Mucosa of descending colon (tissue), 3 donors: ENCODE data around the gene SASH1. TPM values are rescaled to one million over a fixed set of nuclear protein-coding genes. Genes with fewer than 3 reads are reported as not detected.

Experiments
- ATAC-seq: fragments of 200-7000 bp; cut with Tn5 transposase; one replicate; pipeline ENCODE4 v1.9.1; 2020; ENCODE audit warnings: mild to moderate bottlenecking, moderate library complexity
- DNase-seq, 3 donors: peaks; one replicate each; pipeline ENCODE4 v3.0.0-alpha.2; 2020
- H3K36me3 ChIP-seq: fragments of 200-600 bp; one replicate; pipeline ENCODE4 v1.8.0; 2021; ENCODE audit warnings: low read depth, mild to moderate bottlenecking
- H3K4me1 ChIP-seq: fragments of 200-600 bp; one replicate; pipeline ENCODE4 v1.8.0; 2021; ENCODE audit warnings: low read depth, mild to moderate bottlenecking
- H3K4me3 ChIP-seq: fragments of 200-600 bp; one replicate; pipeline ENCODE4 v1.8.0; 2021; ENCODE audit warnings: mild to moderate bottlenecking
- H3K9me3 ChIP-seq: fragments of 200-600 bp; one replicate; pipeline ENCODE4 v1.8.0; 2021; ENCODE audit warnings: mild to moderate bottlenecking
- intact Hi-C, 2 donors: fragments of 100-400 bp; cut with DNase I in 1 of 2; cut with micrococcal nuclease in 1 of 2; formaldehyde crosslinking; loops; one replicate each; pipeline versions ENCODE4 v1.11.0 to v1.11.1; 2022; cut with DNase I, micrococcal nuclease
- total RNA-seq, 3 donors: library from RNA; stranded (reverse); fragmentation: NEBNext Ultra II Directional in 2 of 3; extraction: Animal tissue kit (Norgen Biotek cat#: 25700) in 2 of 3; gene quantifications; one replicate each; pipeline versions ENCODE4 v1.2.1 to v1.2.4, GENCODE V29; 2021 to 2023
- TF ChIP-seq, protein P1 (sequence below): fragments of 200-600 bp; IDR thresholded peaks from one replicate; pipeline ENCODE4 v1.8.0; 2022; ENCODE audit warnings: antibody characterized with exemption, mild to moderate bottlenecking
- donor health status: DM: no; HTN: no; CAD: no; lungs with moderate emphysema.
- donor health status: DM: no; HTN: no; CAD: no.
- donor health status: DM: no; HTN: yes; CAD: no.

The SASH1 gene
- total RNA-seq, 3 donors from 2014 or later: 20.5 to 47.3 (median 22.9) TPM

DNA sequence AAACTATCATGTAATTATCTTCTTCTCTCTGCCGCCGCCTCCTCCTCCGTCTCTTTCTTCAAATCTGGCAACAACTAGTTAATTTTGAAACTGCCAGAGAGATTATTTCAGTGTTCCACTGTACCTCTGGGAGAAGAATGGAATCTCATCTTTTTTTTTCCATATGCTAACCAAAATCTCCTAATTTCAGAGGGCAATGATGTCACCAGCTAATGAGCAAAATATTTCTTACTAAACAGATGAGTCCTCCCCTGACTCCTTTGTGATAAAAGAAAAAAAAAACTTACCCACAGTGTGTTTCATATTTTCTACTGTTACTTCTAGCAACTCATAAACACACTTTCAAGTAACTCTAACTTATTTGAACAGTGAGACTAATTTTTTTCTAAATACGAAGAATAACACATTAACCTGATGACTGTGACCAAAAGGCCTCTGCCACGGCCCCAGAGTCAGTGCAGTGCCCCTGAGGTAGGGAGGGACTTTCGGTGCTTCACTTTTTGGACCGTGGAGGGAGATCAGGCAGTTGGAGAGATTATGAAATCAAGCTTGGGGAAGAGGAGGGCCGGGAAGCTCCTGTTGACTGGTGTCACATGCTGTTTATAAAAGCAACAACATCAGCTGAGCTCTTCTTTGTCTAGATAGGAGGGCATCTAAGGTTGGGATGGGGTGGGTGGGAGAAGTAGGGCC lies 159.6 kb downstream of the SASH1 start:
- H3K36me3 ChIP-seq: no peaks in the 10 kb centered on the region
- no peaks in the 10 kb centered on the region for H3K9me3 ChIP-seq
- intact Hi-C loops: no loop called here
- no peak for DNase-seq
- H3K4me1 ChIP-seq: no peaks in the 10 kb centered on the region
- TF ChIP-seq, protein P1, sequence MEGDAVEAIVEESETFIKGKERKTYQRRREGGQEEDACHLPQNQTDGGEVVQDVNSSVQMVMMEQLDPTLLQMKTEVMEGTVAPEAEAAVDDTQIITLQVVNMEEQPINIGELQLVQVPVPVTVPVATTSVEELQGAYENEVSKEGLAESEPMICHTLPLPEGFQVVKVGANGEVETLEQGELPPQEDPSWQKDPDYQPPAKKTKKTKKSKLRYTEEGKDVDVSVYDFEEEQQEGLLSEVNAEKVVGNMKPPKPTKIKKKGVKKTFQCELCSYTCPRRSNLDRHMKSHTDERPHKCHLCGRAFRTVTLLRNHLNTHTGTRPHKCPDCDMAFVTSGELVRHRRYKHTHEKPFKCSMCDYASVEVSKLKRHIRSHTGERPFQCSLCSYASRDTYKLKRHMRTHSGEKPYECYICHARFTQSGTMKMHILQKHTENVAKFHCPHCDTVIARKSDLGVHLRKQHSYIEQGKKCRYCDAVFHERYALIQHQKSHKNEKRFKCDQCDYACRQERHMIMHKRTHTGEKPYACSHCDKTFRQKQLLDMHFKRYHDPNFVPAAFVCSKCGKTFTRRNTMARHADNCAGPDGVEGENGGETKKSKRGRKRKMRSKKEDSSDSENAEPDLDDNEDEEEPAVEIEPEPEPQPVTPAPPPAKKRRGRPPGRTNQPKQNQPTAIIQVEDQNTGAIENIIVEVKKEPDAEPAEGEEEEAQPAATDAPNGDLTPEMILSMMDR: no peak
- ATAC-seq: no peak
- H3K4me3 ChIP-seq: no peak overlapping the region

DNA sequence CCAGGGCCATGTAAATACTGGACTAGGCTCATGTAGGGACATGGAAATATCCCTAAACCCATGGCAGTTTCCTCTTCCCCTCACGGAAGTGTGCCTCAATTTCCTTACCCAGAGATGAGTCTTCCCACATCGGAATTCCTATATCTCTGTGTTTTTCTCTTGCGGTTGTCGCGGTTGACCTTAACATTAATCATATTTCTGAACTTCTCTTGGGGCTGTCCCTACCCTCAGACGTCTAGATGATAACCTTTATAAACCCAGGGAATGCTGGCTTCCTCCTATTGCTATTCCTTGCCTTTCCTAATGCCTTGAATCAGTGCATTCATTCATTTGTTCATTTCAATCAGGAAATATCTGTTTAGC lies 160.1 kb downstream of the SASH1 start:
- ATAC-seq: no peak
- Histone ChIP-seq H3K36me3 (no peaks in the 10 kb centered on the region), H3K9me3 (no peaks in the 10 kb centered on the region), H3K4me3 (no peak overlapping the region), H3K4me1 (no peaks in the 10 kb centered on the region)
- intact Hi-C loops: no loop called here
- TF ChIP-seq, protein P1: no peak
- no peak for DNase-seq

DNA sequence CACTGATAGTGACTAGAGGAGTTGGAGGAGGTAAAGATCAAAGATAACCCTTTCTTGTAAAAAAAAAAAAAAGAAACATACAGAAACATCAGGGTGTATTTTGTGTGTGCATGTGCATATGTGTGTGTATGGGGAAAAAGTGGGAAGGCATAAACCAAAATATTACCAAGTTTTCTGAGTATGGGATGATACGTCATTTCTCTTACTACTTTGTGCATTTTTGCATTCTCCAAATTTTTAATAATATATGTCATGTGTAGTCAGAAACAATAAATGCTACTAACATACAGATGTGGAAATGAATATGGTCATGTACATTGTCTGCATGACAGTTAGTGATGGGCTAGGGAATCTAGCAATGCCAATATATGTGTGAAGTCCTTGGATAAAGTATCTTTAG lies 161.1 kb downstream of the SASH1 start:
- TF ChIP-seq, protein P1: no peak
- H3K4me1 ChIP-seq: no peaks in the 10 kb centered on the region
- H3K36me3 ChIP-seq: no peaks in the 10 kb centered on the region
- no peaks in the 10 kb centered on the region for H3K9me3 ChIP-seq
- DNase-seq (no peak), ATAC-seq (no peak)
- H3K4me3 ChIP-seq: no peak overlapping the region
- intact Hi-C loops: no loop called here

DNA sequence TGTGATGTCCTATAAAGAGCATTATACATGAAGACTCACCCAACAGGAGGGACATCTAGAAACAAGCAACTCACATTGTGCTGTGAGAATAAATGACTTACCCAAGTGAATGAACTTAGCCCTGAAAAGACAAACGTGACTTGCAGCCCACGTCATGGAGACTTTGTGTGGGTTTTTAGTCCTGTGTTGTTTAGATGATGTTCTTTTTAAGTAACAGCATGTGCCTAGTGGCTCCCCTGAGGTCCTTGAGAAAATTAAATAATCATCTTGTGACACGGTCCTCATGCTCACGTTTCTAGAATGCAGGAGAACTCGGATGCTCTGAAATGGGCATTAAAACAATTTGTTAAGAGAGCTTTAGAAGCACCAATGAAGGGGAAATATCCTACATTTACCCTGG lies 165.1 kb downstream of the SASH1 start:
- TF ChIP-seq, protein P1: no peak
- H3K4me3 ChIP-seq: no peak overlapping the region
- no peaks in the 10 kb centered on the region for H3K4me1 ChIP-seq
- no peaks in the 10 kb centered on the region for H3K9me3 ChIP-seq
- intact Hi-C loops: no loop called here
- no peaks in the 10 kb centered on the region for H3K36me3 ChIP-seq
- DNase-seq: no peak
- ATAC-seq: peak; percentile 22

DNA sequence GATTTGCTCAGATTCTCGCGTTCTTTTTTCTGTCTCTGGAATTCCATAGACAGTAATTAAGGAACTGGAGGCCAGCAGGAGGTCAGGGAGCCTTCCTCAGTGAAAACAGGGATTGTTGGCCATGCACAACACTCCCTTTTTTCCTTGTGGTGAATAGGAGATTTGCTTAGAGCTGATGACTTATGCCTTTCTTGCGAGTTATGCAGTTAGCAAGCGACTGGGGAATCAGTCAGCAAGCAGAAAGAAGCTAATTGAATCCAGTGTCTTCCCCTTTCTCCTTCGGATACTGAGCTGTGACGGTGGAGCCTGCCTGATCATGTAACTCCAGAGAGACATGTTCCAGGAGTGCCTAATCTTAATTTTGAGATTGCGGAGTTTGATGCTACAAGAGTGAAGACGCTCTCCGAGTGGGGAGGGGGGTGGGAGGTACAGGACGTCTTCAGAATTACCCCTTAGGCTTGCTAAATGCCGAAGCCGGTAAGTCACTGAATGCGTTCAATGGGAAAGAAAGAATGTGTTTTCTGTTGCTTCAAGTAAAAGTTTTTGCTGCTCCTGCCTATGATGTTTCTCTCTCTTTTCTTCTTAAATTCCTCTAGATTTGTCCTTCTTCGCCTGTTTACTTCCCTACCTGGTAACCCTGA lies 165.9 kb downstream of the SASH1 start:
- Histone ChIP-seq H3K4me1 (no peaks in the 10 kb centered on the region), H3K36me3 (no peaks in the 10 kb centered on the region), H3K4me3 (no peak overlapping the region), H3K9me3 (no peaks in the 10 kb centered on the region)
- TF ChIP-seq, protein P1: no peak
- ATAC-seq (no peak), DNase-seq (no peak)
- intact Hi-C loops: no loop called here
